ENCODE results near the gene GOSR2. TPM values are rescaled to one million over a fixed set of nuclear protein-coding genes. Genes with fewer than 3 reads are reported as not detected.

The GOSR2 gene
- total and polyA plus RNA-seq, 2 of the 13 experiments (the other 11 are each of a cell fraction or from before 2014, with no cell fraction given): 61.5 to 63.9 TPM

GRCh38 chr17:46876353-46876887 is 46.5 kb upstream of the GOSR2 start (continued):
- peak; percentile 89 for TF ChIP-seq STAG1 (CRISPR knock-in tag; IDR thresholded peaks at IDR 0.05)
- 0 out of 2 replicates have a peak, but pooled peaks have one; percentile 28 for TF ChIP-seq TMF1 (CRISPR knock-in tag; IDR thresholded peaks at IDR 0.05; ENCODE audit: low read depth)
- TF ChIP-seq ZNF18 (CRISPR knock-in tag; IDR thresholded peaks at IDR 0.05; ENCODE audit: insufficient replicate concordance): peak; percentile 99
- TF ChIP-seq HIC2 (CRISPR knock-in tag; IDR thresholded peaks at IDR 0.05; ENCODE audit: low read depth): peak; percentile 74; the same call in 1 of the 2 replicates
- peak; percentile 52; the same call in 1 of the 2 replicates for TF ChIP-seq ARHGAP35 (CRISPR knock-in tag; IDR thresholded peaks at IDR 0.05; ENCODE audit: borderline replicate concordance)
- peak; percentile 70; the same call in 1 of the 2 replicates for TF ChIP-seq EEA1 (CRISPR knock-in tag; IDR thresholded peaks at IDR 0.05; ENCODE audit: borderline replicate concordance)
- peak; percentile 36; the same call in 1 of the 2 replicates for TF ChIP-seq BCL6 (CRISPR knock-in tag; IDR thresholded peaks at IDR 0.05)
- TF ChIP-seq FOXA1 (IDR thresholded peaks at IDR 0.05): no peak
- TF ChIP-seq FOXA1 (CRISPR knock-in tag; IDR thresholded peaks at IDR 0.05): 0 out of 2 replicates have a peak, but pooled peaks have one; percentile 57
- peak; percentile 13; the same call in 1 of the 2 replicates for TF ChIP-seq SALL1 (CRISPR knock-in tag; IDR thresholded peaks at IDR 0.05)
- TF ChIP-seq TAF1 (CRISPR knock-in tag; IDR thresholded peaks at IDR 0.05): 0 out of 2 replicates have a peak, but pooled peaks have one; percentile 23
- TF ChIP-seq THAP7 (CRISPR knock-in tag; IDR thresholded peaks at IDR 0.05): peak; percentile 82; the same call in 1 of the 2 replicates
- TF ChIP-seq ZNF580 (CRISPR knock-in tag; IDR thresholded peaks at IDR 0.05; ENCODE audit: borderline replicate concordance, low read depth): 0 out of 2 replicates have a peak, but pooled peaks have one; percentile 67
- TF ChIP-seq ERF (CRISPR knock-in tag; IDR thresholded peaks at IDR 0.05): 0 out of 2 replicates have a peak, but pooled peaks have one; percentile 44
- peak; percentile 83 for TF ChIP-seq KDM2A (CRISPR knock-in tag; IDR thresholded peaks at IDR 0.05; ENCODE audit: borderline replicate concordance, low read depth)
- no peak for TF ChIP-seq GATAD1 (CRISPR knock-in tag; IDR thresholded peaks at IDR 0.05)
- TF ChIP-seq TGIF2 (CRISPR knock-in tag; IDR thresholded peaks at IDR 0.05): peak; percentile 73

Data from HepG2 (cell line).